Activated naive CD8-positive, alpha-beta T cell treated with anti-CD3 and anti-CD28 coated beads, Interleukin-2, amount 50 U/mL, for 16 hours (primary cell): ENCODE measurements around the gene KIF17.

ENCODE experiments used
- DNase-seq: peaks from one replicate; pipeline ENCODE4 v3.0.0-alpha.2; 2020; ENCODE audit warnings: low read depth, low spot score

KIF17 gene

DNA sequence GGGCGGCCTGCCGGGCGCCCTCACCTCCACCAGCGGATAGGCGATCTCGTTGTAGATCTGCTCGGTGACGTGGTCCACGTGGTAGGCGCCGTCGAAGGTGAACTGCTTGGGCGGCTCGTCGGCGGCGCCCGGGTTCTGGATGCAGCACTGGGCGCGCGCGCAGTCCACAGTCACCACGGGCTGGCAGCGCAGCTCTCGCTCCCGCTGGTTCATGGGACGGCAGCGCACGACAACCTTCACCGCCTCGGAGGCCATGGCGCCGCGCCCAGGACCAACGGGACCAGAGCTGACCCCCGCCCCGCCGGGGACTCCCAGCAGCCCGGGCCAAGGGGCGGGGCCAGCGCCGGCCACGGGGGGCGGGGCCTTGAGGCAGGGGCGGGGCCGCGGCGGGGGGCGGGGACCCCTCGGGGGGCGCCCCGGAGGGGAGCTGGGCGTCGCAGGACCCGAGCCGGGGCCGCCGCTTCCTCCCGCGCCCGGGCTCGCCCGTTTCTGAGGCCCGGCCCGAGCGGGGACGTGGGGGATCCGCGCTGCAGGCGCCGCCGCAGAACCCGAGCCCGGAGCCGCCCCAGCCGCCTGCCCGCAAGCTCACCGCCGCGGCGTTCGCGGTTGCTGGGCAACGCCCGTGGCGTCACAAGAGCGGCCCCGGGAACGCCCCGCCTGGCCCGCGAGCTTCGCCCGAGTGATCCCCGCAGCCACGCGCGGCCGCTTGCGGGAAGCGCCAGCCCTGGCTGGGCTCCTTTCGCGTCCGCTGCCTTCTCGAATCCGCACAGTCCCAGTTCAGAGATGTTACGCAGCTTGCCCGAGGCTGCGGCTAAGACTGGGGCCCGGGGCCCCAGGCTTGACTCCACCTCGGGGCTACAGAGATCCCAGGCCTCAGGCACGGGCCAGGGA, at the start of gene KIF17:
KIF17 (minus strand) TSS at position 556 of the 891 bp plus-strand sequence; CDS start at position 255, 301 bp downstream.
- DNase-seq: peak; percentile 18

- DNase-seq: no peak
Observed at GRCh38 chr1:20767271-20767670, 49.5 kb upstream of the KIF17 start.

DNA sequence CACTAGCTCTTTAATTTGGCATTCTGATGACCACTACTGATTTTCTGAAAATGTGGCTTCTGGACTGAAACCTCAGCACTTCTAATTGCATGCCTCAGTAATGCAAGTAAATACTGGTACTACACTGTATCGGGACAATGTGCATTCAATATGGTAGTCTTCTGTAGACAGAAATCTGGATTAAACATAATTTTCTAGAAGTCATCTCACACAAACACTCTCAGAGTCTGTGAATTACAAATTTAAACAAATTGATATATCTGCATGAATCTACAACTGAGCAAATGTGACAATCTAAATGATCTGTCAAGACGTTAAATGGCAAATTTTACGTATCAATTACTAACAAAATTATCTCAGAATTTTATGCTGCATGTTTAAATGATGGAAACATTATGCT, 45.6 kb upstream of the KIF17 start:
- DNase-seq: no peak

DNA sequence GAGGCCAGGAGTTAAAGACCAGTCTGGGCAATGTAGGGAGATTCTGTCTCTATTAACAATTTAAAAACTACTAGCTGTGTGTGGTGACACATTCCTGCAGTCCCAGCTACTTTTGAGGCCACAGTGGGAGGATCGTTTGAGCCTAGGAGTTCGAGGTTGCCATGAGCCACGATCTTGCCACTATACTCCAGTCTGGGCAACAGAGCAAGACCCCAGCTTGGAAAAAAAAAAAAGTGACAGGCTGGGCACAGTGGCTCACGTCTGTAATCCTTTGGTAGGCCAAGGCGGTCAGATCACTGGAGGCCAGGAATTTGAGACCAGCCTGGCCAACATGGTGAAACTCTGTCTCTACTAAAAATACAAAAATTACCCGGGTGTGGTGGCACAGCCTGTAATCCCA, 42.5 kb upstream of the KIF17 start:
- no peak for DNase-seq

- no peak for DNase-seq
Observed at GRCh38 chr1:20753589-20753988, 35.8 kb upstream of the KIF17 start.

- no peak for DNase-seq
Observed at GRCh38 chr1:20751462-20751990, 33.7 kb upstream of the KIF17 start.

DNA sequence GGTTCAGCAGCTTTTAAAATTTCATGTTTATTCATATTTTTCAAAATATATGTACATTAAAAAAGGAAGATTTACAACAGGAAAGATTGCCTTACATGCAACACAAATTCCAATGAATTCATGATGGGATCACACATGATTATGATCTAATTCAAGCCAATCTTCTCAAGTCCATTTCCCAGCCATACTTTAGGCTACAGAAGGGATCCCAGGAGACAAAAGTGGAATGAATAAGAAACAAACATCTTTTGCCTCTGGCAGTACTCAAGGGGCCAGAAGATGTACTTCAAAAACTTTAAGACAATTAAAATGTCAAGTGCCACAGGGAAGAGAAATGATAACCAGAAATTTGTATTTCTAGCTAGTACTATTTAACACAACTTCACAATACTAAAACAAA, 24.9 kb upstream of the KIF17 start:
- no peak for DNase-seq

DNA sequence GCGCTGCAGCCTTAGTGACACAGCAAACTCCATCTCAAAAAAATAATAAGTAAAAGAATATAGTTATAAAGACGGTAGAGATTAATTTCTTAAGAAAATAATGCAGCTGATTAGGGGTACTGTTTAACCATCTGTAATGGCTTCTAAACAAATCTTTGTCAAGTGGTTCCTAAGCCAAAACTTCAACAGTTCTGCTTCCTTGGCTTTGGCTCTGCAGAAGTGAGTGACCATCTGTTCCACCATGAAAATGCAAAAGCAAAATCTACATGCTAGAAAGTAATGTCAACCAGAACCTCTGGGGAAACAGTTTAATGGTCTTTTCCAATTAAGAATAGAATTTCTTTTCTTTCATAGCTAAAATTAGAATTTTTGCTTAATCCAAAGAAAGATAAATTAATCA, 23.0 kb upstream of the KIF17 start:
- no peak for DNase-seq

DNA sequence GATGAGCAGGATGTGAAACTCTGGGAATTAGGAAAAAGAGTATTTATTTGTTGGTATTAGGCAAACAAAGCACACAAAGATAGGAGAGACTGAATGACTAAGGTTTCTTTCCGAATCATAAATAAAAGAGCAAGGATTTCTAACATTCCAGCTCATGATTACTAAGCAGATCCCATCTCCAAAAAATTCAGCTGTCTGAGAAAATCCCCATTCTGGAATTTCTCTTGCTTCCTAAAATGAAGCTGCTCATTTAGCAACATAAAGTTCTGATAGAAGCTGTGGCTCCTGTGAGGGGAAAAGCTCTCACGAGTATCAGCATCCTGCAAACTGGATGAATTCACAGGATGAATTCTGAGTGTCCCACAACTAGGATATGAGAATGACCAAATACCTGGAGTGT, 21.4 kb upstream of the KIF17 start:
- no peak for DNase-seq

DNA sequence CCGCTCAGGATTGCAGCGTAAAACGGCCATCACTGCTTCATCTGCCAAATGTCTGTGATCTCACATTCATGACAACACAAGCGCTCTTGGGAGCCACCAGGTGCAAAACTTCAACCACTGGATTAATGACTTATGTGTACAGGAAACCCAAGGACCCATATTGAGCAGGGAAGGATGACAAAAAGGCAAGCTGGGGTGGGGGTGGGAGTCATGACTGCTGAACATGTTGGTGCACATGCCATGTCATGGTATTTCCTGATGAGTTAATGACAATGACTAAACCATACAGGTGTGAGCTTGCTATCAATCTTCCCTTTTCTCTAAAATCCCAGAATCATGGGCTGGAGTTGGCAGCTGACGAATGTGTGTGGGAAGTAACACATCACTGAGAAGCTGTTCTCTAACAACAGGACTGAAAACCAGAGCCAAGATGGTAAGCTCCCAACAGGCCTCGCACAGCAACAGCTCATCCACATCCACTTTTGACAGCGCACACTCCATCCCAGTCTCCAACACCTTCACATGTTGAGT, 17.8 kb upstream of the KIF17 start:
- DNase-seq: no peak

- no peak for DNase-seq
Observed at GRCh38 chr1:20733360-20733975, 15.7 kb upstream of the KIF17 start.

DNA sequence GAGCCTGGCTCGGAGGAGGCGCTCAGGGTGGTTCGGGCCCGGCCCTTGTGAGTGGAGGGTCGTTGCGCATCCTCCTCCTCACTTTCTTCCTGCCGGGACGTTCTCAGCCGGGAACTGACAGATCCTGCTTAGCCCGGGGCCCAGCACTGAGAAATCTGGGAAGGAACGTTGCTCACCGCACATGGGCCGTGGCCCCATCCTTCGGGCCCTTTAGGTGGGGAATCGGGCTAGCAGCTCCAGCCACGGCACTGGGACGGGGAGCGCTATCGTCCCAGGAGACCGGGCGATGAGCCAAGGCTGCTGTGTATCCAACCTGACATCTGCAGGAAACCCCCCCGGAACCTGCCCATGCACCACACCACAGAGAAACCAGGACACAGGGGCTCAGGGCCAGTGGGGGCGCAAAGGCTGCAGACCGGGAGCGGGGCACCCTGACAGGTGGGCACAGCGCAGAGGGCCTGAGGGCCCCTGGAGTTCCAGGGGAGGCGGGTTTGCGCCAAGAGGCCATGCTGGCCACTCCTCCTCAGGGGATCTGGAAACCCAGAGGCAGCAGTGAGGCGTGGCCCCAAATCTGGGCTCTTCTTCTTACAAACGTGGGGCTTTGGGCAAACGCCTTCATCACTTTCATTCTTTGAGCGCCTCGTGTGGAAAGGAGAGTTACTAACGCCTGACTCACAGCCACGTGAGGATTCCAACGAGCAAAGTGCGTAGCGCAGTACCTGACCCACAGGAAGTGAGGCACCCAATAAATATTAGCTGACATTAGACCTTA, 15.0 kb upstream of the KIF17 start, which contains the start of gene SH2D5:
SH2D5 (minus strand) TSS at position 116 of the 772 bp plus-strand sequence. CDS start 4,659 bp downstream, outside the sequence.
- DNase-seq: peak; percentile 59

- DNase-seq: peak; percentile 41
Observed at GRCh38 chr1:20732071-20732587, 14.3 kb upstream of the KIF17 start.

GRCh38 chr1:20731057-20731991, 13.5 kb upstream of the KIF17 start:
- no peak for DNase-seq

DNA sequence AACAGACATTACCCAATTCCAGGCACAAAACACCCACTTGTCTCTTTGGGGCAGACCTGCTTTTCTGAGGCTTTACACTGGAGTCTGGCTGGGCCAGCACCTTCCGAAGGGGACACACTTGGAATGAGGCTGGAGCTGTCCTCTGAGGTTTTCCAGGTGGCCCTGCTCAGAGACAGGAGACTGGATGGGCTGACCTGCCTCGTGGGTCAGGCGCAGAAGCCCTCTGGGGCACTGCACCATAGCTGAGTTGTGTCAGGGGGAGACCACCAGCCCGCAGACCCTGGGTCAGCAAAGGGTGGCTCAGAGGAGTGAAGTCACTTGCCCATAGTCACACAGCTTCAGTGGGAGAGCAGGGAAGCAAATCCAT, 12.9 kb upstream of the KIF17 start:
- DNase-seq: no peak

DNA sequence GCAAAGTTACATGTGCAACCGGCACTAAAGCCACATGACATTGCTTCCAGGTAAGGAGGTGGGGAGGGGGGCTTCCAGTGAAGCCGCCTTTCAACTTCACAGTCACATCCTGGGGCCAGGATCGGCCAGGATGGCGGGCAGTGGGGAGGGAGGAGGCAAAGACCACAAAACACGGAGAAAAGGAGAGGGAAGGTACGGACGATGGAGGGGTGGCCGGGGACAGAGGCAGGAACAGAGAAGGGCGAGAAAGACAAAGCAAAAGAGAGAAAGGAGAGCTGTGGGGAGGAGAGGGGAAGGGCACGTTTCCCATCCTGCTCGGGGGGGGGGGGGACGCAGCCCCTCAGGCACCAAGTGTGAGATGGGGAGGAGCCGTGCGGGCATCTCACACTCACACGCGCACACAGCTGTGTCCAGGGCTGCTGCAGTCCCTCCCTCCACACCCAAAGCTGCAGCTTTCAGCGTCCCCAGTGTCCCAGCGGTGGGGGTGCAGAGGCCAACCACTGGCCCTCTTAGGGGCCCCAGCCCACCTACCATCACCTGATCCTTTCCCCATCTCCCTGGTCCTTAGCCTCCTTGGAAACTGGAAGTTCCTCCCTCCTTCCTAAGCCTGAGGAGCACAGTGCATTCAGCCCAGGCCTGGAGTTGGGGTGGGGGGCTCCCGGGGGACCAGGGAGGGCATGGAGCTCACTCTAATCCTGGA, 12.3 kb upstream of the KIF17 start:
- DNase-seq: no peak

DNA sequence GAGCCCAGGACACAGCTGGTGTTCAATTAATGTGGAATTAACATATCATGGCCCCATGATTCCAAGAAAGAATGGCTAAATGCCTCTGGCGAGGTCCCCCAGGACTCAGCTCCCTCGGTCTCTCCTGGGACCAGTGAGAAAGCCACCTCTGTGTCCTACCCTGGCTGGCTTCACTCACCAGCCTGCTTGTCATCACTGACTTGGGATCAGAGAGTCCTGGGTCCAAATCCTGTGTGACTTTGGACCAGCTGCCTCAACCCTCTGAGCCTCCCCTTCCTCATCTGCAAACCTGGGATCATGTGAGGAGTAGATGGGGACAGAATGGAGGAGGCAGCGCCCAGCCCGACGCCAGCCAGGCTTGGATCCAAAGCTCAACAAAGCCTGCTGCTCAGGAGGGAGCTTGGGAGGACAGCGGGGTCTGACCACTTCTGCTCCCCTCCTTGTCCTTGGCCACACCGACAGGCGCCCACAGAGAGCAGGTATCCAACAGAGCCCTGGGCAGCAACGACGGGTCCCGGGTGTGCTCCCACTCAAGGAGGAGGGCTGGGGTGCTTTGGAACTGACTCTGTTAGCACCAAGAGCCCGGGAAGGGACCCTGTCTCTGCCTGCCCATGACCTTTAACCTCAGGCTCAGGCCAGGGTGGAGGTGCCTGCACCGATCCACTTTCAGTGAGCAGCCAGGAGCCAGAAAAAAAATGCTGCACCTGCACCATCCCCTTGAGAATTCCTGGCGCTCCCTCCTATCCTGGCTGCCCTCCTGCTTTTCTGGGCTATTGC, 11.5 kb upstream of the KIF17 start:
- no peak for DNase-seq

GRCh38 chr1:20728371-20729154, 10.8 kb upstream of the KIF17 start:
- DNase-seq: no peak
